Left renal cortex interstitium (tissue), 4 donors: Measurements from ENCODE around the gene XRCC2. TPM values are rescaled to one million over a fixed set of nuclear protein-coding genes. Genes with fewer than 3 reads are reported as not detected.

Experiments used
- DNase-seq, 4 donors: peaks; one replicate each; pipeline ENCODE4 v3.0.0-alpha.2; 2013; ENCODE audit warnings: low read depth in 4 of 4, low spot score in 2 of 4, missing footprints in 1 of 4
- polyA plus RNA-seq, 4 donors: library from polyadenylated mRNA; unstranded; fragments of 120-200 nt; gene quantifications; one replicate each; pipeline ENCODE4 v1.2.1, GENCODE V29; 2013; ENCODE audit not compliant: insufficient read length in 4 of 4

Gene XRCC2
- polyA plus RNA-seq, 4 donors, result 5.4 to 13.6 (median 8.1) TPM

- DNase-seq, result no peak
Observed at GRCh38 chr7:152618427-152618826, 57.5 kb downstream of the XRCC2 start.

- no peak for DNase-seq
Observed at GRCh38 chr7:152617056-152617455, 58.9 kb downstream of the XRCC2 start.

GRCh38 chr7:152615031-152615741, 60.8 kb downstream of the XRCC2 start:
- DNase-seq, result no peak

- no peak for DNase-seq
Observed at GRCh38 chr7:152608656-152609055, 67.3 kb downstream of the XRCC2 start.

GRCh38 chr7:152608208-152608607, 67.7 kb downstream of the XRCC2 start:
- no peak for DNase-seq

- no peak for DNase-seq
Observed at GRCh38 chr7:152607007-152607406, 68.9 kb downstream of the XRCC2 start.

GRCh38 chr7:152602962-152603361, 73.0 kb downstream of the XRCC2 start:
- DNase-seq, result no peak

- DNase-seq, result no peak
Observed at GRCh38 chr7:152601305-152601798, 74.6 kb downstream of the XRCC2 start.

GRCh38 chr7:152600266-152600665, 75.7 kb downstream of the XRCC2 start:
- no peak for DNase-seq

GRCh38 chr7:152597507-152597906, 78.4 kb downstream of the XRCC2 start:
- DNase-seq, result no peak

GRCh38 chr7:152596824-152597223, 79.1 kb downstream of the XRCC2 start:
- no peak for DNase-seq

Other genes with a start within 250 kb of the XRCC2 start
- gene KMT2C, start 240.1 kb downstream of the XRCC2 start, polyA plus RNA-seq, result 10 to 100 TPM; 27.7 to 46.5 (median 39.0) TPM
- gene ACTR3B, start 83.6 kb upstream of the XRCC2 start, polyA plus RNA-seq, result 10 to 100 TPM; 18.5 to 21.5 (median 20.7) TPM